GM19468 (cell line): ENCODE results near the gene ARHGEF3.

Experiments used
- ATAC-seq: cut with Tn5 transposase; IDR thresholded peaks from one replicate; pipeline ENCODE4 v1.9.1; 2021; ENCODE audit warnings: mild to moderate bottlenecking, moderate library complexity, moderate number of reproducible peaks; ENCODE audit not compliant: unreplicated experiment; ENCODE audit errors: extremely low read depth

Gene ARHGEF3

DNA sequence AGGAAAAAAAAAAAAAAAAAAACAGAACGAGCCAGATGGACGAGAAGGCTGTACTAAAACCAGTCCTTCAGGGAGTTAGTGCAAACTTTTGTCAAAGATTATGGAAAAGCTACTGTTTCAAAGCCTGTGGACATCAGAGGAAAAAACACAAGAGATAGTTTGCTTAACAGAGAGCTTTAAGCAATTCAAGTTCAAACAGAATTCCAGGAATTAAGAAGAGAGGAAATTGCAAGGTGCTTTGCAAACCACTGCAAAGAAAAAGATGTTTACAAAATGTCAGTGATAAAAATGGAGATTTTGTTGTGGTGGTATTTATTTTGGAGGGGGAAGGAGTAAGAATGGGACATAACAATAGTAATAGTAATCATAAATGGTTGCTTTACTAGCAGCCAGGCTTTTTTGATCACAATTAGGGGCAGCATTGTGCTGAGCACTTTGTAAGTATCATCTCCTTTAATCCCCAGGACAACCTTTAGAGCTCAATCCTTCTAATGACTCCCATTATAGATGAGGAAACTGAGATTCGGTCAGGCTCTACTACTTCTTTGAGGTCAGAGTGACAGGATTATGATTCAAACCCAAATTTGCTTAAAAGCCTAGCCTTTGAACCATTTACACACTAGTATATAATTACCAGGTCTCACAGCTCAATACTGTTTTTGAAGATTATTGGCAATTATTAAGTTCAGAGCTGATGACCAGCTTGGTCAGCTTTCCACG is 22.4 kb upstream of the ARHGEF3 start:
- ATAC-seq, result no peak

DNA sequence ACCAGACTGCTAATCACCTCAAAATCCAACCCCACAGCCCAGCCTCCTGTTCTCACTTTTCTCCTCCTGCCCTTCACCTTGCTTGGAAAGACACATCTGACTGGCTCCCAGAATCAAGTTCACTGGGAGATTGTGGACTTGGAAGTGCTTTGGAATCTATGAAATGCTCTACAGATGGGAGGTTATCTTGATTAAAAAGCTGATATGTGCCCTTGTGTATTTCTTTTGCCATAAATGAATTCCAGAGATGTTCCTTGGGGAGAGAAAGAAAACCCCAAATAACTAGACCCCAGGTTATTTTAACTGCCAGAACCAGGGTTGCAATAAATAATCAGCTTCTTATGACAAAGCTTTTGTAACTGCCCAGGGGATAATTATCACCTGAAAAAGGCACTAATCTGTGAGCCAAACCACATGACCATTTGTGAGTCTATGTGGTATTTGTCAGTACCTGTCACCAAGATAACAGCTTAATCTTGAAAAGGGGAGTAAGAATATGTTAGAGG is 21.7 kb upstream of the ARHGEF3 start:
- no peak for ATAC-seq

DNA sequence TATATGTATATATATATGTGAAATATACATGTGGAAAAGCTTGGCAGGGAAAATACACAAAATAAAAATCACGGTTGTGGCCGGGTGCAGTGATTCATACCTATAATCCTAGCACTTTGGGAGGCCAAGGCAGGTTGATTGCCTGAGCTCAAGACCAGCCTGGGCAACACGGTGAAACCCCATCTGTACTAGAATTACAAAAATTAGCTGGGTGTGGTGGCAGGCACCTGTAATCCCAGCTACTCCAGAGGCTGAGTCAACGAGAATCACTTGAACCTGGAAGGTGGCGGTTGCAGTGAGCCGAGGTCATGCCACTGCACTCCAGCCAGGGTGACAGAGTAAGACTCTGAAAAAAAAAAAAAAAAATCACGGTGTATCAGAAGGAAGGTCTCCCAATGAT is 20.8 kb upstream of the ARHGEF3 start:
- no peak for ATAC-seq

DNA sequence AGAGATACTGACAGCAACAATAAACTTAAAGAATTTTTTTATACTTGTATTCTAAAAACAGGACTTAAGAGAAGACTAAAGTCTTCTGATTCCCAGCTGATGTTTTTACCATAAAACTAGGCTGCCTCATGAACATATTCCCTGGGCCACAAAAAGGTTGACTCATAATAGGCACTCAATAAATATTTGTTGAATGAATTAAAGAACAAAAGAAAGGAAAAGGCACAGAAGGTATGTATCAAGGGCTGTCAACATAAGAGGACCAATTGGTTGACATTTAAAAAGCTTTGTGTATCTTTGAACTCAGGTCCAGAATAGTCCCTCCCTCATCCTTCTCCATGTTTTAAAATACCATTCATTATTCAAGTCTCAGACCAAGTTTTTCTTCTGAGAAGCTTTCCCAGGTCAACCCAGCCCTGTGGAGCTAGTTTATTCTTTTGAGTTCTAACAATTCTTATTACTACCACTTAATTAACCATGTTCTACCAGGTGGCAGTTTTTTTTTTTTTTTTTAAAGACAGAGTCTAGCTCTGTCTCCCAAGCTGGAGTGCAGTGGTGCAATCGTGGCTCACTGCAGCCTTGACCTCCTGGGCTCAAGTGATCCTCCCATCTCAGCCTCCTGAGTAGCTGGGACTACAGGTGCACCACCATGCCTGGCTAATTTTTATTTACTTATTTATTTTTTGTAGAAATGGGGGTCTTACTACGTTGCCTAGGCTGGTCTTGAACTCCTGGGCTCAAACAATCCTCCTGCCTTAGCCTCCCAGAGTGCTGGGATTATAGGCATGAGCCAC is 17.5 kb upstream of the ARHGEF3 start:
- no peak for ATAC-seq

DNA sequence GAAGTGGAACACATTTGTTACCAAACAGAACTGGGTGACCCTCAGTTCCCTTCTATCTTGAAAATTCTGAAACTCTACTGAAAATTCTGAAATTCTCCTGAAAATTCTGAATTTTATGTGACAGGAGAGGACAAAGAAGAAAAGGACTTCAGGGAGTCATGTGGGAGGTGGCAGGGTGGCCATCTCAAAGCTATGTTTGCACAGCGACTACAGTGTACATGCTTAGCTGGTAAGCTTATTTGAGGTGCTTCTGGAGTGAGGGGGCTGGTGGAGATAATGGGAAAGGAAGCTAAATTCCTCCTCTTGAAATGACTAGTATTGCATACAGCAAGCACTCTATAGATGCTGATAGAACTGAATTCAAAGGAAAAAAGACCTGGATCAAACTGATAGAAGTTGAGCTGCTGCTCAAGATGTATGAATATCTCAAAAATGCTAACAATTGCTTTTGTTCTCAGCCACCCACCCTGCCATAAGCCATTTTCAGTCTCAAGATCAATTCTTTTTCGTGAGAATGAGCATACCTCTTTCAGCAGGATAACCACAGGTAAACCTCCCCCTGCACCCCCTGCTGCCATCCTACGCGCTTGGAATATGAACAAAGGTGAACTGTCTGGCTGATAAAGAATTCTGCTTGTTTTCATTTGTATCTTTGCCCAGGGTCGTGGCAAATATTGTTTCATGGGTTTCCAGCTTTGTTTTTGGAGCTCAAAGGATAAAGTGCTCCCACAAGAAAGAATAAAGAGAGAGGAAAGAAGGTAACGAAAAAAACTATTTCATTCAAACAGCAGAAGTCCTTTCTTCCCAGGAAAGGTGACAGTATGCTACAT is 16.6 kb upstream of the ARHGEF3 start:
- no peak for ATAC-seq

DNA sequence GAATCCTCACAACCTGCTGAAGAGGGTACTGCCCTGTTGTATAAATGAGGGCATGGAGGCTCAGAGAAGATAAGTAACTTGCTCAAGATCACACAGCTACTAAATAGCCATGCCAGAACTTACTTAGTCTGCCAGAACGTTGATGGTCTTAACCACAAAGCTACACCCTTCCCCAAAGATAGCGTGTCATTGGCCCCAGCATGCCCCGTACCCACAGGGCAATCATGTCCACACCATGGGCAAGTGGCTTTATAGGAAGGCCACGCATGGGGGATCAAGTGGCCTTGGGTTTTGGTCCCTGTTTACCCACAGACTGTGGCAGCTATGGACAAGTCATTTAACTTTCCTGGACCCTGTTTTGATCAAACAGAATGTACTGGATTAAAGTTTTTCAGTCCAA is 15.9 kb upstream of the ARHGEF3 start:
- no peak for ATAC-seq

DNA sequence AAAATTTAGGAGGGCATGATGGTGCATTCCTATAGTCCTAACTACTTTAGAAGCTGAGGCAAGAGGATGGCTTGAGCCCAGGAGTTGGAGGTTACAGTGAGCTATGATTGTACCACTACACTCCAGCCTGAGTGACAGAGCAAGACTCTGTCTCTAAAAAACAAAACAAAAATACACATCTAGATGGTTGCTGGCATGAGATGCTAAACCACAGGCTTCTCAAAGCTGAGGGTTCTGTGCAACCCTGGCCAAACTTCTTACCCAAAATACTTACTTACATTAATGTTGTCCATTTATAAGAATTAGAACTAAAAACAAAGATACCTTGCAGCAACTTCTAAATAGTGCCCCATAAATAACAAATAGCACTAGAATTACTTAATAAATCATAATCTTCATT is 14.3 kb upstream of the ARHGEF3 start:
- no peak for ATAC-seq

DNA sequence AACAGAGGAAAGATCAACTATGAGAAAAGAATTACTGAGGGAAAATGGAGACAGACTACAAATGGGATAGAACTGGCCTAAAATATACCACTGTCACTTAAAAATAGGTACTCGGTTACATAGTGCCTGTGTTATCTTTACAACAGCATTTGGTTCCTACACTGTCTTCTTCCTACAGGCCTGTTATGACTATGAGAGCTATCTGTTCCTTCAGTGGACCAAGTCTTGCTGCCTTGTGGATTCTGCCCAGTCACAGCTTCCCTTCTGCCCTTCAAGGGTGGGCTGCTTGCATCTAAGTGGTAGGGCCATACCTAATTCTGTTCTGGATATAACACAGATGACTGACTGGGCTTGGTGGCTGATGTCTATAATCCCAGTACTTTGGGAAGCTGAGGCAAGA is 13.8 kb upstream of the ARHGEF3 start:
- ATAC-seq, result no peak

DNA sequence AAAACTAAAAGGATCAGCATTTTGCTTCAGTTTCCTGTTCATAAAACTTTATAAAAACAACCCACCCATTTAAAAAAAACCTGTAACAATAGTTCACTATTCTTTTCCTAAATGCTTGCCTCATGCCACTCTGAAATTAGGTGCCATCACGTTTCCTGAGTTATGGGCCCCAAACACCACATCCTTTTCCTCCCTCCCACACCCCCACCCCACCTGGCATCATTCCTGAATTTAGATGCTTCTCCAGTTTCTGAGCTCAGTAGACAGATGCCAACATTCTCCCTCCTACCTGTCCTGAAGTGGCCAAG is 11.9 kb upstream of the ARHGEF3 start:
- ATAC-seq, result no peak

DNA sequence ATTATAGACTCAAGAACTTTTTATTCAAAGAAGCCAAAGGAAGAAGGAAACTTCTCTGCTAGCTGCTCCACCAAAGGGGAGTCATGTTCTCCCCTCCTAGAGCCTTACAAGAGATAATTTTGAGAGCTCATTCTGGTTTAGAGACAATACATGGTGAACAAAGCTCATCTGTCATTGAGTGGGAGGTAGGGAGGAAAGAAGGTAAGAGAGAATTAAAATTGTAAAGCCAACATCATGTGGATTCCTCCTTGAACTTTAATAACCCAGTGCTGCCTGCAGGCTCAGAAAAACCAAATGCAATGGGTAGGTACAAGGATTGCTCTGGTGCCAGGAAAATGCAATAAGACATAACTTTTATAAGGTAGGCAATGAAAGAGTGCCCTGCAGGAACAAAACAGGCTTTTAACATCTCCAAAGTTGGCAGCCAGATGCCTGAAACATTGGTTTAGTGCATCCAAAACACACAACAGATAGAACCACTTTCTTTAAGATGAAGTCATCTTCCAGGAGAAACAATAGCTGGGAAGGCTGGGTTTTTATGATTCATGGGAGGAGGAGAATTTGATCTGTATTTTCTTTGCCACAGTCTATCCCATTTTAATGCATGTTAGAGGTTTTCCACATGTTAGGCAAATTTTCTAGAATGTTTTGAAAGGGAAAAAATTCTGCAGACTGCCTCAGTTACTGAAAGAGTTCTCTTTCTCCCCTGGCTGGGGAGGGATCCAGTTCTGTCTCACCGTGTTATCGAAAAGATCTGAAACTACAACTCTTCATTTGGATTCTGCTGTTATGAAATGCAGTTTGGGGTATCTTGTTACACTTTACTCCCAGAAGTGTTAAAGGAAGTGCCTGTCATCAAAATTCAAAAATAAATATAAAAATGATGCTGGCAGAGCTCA is 11.3 kb upstream of the ARHGEF3 start:
- no peak for ATAC-seq

DNA sequence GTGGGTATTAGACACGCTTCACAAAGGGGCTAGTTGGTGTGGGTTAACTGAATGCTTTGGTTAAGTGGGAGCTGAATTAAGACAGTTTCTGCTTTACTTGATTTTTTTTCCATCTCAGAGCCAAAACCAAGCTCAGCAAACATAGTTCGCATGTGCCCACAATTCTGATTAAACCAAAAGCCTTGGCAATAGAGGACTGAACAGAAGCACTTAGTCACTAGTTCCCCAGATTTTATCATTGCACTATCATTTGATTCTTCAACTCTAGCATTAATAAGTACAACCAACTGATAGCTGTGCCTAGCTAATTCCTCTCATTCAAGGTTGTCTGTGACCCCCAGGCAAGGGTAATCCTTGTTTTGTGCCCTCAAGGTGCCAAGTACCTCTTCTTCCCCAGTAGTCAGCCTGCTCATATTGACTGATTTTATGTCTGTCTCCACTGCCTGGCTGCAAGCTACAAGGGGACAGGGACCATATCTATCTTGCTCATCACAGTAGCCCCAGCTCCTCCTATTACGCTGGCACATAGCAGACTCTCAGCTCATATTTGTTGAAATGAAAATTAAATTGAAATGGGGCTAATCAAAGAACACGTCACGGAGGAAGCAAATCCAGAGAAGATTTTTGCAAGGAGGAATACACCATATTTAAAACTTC is 9.9 kb upstream of the ARHGEF3 start:
- no peak for ATAC-seq

DNA sequence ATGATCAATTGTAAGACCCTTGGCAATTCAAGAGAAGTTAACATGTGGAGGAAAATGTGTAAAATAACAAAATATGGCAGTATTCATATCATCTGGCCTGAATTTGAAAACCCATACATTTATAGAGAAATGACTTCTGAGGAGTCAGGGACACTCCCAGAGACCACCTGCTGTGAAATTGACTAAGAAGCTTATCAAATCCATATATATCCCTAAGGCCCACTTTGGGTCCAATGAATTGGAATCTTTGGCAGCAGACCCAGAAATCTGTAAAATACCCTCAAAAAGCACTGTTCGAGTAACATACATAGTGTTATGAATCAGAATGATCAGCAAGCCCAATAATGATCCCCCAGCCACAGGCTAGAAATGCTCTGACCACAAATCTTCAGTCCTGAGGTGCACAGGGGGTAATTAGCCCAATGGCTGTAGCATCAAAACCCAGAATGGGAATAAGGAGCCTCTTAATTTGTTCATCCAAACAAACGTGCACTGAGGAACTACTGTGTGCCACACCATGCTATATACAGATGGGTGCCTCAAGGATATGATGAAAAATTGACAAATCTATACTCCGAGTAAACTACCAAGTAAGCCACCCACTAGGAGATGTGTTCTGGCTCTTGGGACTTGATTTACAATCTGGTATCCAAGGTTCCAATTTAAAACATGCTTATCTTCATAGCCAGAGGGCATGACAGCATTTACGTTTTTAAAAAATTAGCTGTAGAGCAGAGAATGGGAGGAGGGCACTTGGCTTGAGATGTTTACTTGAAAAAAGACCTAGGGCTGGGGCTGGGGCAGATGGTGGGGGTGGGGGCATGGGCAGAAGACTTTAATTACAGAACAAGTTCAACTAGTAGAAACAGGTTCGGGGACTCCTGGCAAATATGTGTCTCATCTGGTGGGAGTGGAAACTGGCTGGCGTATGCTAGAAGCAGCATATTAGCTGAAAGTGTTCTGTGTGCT is 9.1 kb upstream of the ARHGEF3 start:
- no peak for ATAC-seq

DNA sequence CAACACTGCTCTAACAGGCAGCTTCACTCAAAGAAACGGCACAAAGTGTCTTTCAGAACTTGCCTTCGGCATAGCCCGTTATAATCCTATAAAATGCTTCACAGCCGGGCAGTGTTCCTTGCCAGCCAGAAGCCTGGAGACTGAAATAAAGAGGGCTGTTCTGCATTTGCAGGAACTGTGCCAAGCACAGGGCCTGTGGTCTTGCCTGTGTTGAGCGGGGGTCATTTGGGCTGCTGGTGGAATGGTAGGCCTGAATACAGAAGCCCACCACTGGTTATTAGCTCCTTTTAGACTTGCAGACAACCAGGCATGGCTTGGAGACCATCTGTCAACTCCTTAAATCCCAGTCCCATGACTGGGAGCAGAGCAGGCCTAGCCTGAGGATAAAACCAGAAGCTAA is 4.7 kb upstream of the ARHGEF3 start:
- ATAC-seq, result no peak

DNA sequence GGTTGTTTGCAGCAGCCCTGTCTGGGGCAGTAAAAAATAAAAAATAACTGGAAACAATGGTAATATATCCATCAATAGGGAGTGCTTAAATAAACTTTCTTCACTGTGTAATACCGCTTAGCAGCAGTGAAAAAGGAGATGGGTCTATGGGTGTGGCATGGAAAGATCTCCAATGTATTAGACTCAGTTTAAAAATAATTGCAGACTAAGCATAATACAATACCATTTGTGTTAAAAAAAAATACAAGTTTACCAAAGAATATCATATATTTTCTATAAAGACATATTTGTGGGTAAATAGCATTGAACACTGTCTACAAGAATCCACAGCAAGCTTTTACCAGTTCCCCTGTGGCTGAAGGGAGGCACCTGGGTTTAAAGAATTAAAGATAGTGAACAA is 1.0 kb upstream of the ARHGEF3 start:
- no peak for ATAC-seq

DNA sequence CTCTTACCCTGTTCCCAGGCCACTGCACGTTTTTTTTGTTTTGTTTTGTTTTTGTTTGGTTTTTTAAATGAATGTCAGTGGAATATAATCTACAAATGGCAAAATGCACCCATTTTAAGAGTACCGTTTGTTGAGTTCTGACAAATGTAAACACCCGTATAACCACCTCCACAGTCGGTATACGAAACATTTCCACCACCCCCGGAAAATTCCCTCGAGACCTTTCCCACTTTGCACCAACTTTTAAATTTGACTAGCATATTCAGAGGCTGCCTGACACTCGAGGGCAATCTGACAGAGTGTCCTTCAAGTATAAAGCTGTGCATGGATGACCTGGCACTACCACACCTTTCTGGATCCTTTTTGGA is 613 bp upstream of the ARHGEF3 start:
- ATAC-seq, result no peak

DNA sequence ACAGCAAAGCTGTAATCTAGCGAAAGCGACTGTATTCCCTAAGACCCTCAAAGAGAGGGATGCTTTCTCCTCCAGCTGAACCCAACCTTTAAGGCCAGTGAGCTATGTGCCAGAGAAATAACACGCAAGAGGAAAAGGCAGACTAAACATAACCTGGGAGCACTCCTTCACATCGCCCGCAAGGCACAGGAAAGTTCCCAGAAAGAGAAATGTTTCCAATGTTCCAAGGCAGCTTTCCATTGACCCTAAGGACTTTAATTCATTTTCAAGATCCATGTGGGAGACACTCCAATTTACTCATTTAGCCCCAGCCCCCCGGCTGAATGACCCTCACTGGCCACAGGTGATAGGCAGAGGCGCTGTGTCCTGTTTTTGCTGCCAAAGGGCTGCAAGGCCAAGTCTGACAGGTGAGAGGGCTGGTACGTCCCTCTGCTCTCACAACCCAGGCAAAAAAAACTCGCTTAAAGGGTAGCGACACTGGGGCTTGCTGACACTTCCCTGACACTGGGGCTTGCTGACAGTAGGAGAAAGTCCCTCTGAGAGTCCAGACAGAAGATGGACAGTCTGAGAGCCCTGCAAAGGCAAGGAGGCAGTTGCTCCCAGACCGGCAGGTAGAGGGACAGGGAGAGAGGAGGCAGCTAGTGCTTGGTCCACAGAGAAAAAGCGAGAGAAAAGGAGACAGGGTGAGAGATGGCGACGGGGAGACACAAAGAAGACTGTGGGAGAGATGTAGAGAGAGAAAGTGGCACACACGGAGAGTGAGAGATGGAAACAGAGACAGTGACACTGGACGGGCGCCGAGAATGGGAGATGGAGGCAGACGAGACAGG is 702 bp downstream of the ARHGEF3 start:
- no peak for ATAC-seq

DNA sequence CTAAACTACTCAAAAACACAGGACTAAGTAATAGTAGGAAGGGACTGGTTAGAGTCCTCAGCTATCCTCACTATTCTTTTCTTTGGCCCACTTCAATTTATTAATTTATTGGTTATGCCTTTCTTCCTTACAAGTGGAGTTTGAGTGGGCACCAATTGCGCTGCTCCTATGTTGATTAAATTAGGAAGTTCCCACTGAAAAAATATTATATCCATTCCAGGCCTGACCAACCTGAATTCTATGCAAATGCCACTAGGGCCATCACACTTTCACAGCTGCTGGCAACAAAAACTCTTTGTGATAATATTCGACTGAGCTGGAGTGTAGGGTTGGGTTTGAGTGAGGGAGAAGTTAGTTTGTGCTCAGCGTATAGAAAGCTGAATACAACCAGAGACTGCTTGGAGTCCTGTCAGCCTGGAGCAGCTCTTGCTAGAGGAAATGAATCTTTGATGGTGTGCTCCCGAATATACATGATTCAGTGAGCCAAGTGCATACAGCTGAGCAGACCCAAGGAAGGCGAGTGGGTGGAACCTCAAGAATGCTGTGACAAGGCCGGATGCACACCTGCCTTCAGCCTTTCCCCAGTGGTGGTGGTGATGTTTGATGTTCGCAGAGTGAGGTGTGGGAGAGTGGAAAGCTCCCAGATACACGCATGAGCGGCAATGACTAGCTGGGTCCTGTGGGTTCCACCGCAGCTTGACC is 1.5 kb downstream of the ARHGEF3 start:
- no peak for ATAC-seq
